OCI-LY7 (cell line): Measurements from ENCODE around the gene VPS35L.

ENCODE experiments used
- CTCF ChIP-seq: fragments of 200-600 bp; sonication (generic); conservative IDR thresholded peaks from 2 replicates; pipeline ENCODE4 v1.5.1; 2014; ENCODE audit warnings: mild to moderate bottlenecking, antibody characterized with exemption, low read length, moderate library complexity, mixed read lengths
- EZH2phosphoT487 ChIP-seq: fragments of 200-600 bp; sonication (generic); IDR thresholded peaks from 2 replicates; pipeline ENCODE4 v1.6.1; 2018; ENCODE audit warnings: low read depth, borderline replicate concordance, mild to moderate bottlenecking, mixed run types, antibody characterized with exemption, low read length, moderate library complexity, mixed read lengths

- no peak for TF ChIP-seq CTCF
- TF ChIP-seq EZH2phosphoT487: no peak
Measured at GRCh38 chr16:19694989-19695388, 139.5 kb downstream of the VPS35L start.
